Body of pancreas (tissue), 4 donors: ENCODE measurements around the gene TRIM56. TPM values are rescaled to one million over a fixed set of nuclear protein-coding genes. Genes with fewer than 3 reads are reported as not detected.
"Not testable (repeated sequence)": the region's sequence is repeated elsewhere in the genome, so short reads cannot be mapped to it uniquely, and the experiment has no call there.

ENCODE experiments used
- ATAC-seq: fragments of 150-250 bp; one replicate; pipeline ENCODE4 v1.9.1; 2016
- DNase-seq, 4 donors: peaks; one replicate each; pipeline ENCODE4 v3.0.0-alpha.2; 2019
- H3K27ac ChIP-seq, 4 donors: fragments of 200-600 bp; sonication (generic); 1 replicate in 3 of 4; 2 replicates in 1 of 4; pipeline versions ENCODE4 v1.5.1 to v1.6.1; 2016 to 2019; ENCODE audit warnings: mild to moderate bottlenecking in 1 of 4, mixed read lengths in 1 of 4, moderate library complexity in 1 of 4
- H3K27me3 ChIP-seq, 2 donors: fragments of 200-600 bp; sonication (generic); one replicate each; pipeline ENCODE4 v1.6.0; 2016; ENCODE audit warnings: mild to moderate bottlenecking in 1 of 2
- H3K36me3 ChIP-seq, 2 donors: fragments of 200-600 bp; sonication (generic); replicated peaks in 1 of 2; 2 replicates each; pipeline ENCODE4 v1.5.1; 2016; ENCODE audit warnings: low read depth in 2 of 2; ENCODE audit not compliant: insufficient read depth in 1 of 2
- H3K4me1 ChIP-seq: fragments of 200-600 bp; sonication (generic); one replicate; pipeline ENCODE4 v1.6.0; 2016
- H3K4me3 ChIP-seq, 2 donors: fragments of 200-600 bp; sonication (generic); 1 replicate in 1 of 2; 2 replicates in 1 of 2; pipeline ENCODE4 v1.5.1; 2016 to 2019
- H3K9me3 ChIP-seq, 3 donors: fragments of 200-600 bp; sonication (generic); 1 replicate in 2 of 3; 2 replicates in 1 of 3; pipeline ENCODE4 v1.5.1; 2016
- CTCF ChIP-seq, 7 experiments: fragments of 450-650 bp in 4 of 7; fragments of 200-600 bp in 3 of 7; sonication (generic) in 3 of 7; IDR thresholded peaks; one replicate each; pipeline ENCODE4 v1.5.1; 2016 to 2019; ENCODE audit warnings: antibody characterized with exemption in 7 of 7
- POLR2A ChIP-seq, 3 donors: fragments of 450-650 bp; IDR thresholded peaks; one replicate each; pipeline ENCODE4 v1.6.1; 2016; ENCODE audit warnings: antibody characterized with exemption in 3 of 3, mild to moderate bottlenecking in 2 of 3
- WGBS, 2 donors: methylation state at CpG; one replicate each; pipeline ENCODE4 v1.1.5; 2017; 5-methylcytosine and 5-hydroxymethylcytosine counted together
- intact Hi-C: fragments of 100-400 bp; cut with DNase I; formaldehyde crosslinking; loops from one replicate; pipeline ENCODE4 v1.15.1; 2023
- total RNA-seq, 2 donors: library from RNA; depleted of rRNA; stranded (reverse); fragments of >200 nt; gene quantifications; one replicate each; pipeline ENCODE4 v1.1.0, GENCODE V29; 2016

Gene TRIM56
- total RNA-seq, 2 donors from 2014 or later, result 13.5 to 19.4 TPM

GRCh38 chr7:101108961-101109360 lies 23.7 kb downstream of the TRIM56 start:
- ATAC-seq, result no peak
- intact Hi-C loops, result no loop called here
- H3K27ac ChIP-seq, result peak overlapping the region in 1 of 4 donors; percentile 23
- H3K9me3 ChIP-seq, result no peaks in the 10 kb centered on the region
- no peak overlapping the region for H3K4me3 ChIP-seq
- no peaks in the 10 kb centered on the region for H3K36me3 ChIP-seq
- TF ChIP-seq CTCF (IDR thresholded peaks at IDR 0.05) (no peak), POLR2A (IDR thresholded peaks at IDR 0.05) (no peak)
- H3K4me1 ChIP-seq, result no peaks in the 10 kb centered on the region
- DNase-seq, result no peak
- no peaks in the 10 kb centered on the region for H3K27me3 ChIP-seq
- 66 to 74% methylated on average over 6 to 7 of the region's 7 CpGs for WGBS, 2 donors

- DNase-seq, result no peak
- H3K36me3 ChIP-seq, result no peaks in the 10 kb centered on the region
- H3K27me3 ChIP-seq, result no peaks in the 10 kb centered on the region
- no peak overlapping the region for H3K27ac ChIP-seq
- H3K9me3 ChIP-seq, result no peaks in the 10 kb centered on the region
- TF ChIP-seq POLR2A (IDR thresholded peaks at IDR 0.05) (no peak), CTCF (IDR thresholded peaks at IDR 0.05) (no peak)
- ATAC-seq, result no peak
- no peaks in the 10 kb centered on the region for H3K4me1 ChIP-seq
- intact Hi-C loops, result no loop called here
- no peak overlapping the region for H3K4me3 ChIP-seq
- 56 to 57% methylated on average over 6 of the region's 6 CpGs for WGBS, 2 donors
Observed at GRCh38 chr7:101109368-101109767, 24.1 kb downstream of the TRIM56 start.

GRCh38 chr7:101111261-101111660 lies 26.0 kb downstream of the TRIM56 start:
- WGBS, 2 donors, result 81 to 86% methylated on average over 5 of the region's 5 CpGs
- Histone ChIP-seq H3K4me3 (no peak overlapping the region), H3K27ac (peak overlapping the region in 2 of 4 donors; percentile 23 to 58), H3K27me3 (no peaks in the 10 kb centered on the region), H3K4me1 (no peaks in the 10 kb centered on the region), H3K9me3 (no peaks in the 10 kb centered on the region), H3K36me3 (no peaks in the 10 kb centered on the region)
- DNase-seq (no peak), ATAC-seq (no peak)
- intact Hi-C loops, result no loop called here
- TF ChIP-seq CTCF (IDR thresholded peaks at IDR 0.05), result no peak
- no peak for TF ChIP-seq POLR2A (IDR thresholded peaks at IDR 0.05)

- Histone ChIP-seq H3K27ac (peak overlapping the region in 2 of 4 donors; percentile 23 to 58), H3K27me3 (no peaks in the 10 kb centered on the region), H3K36me3 (no peaks in the 10 kb centered on the region), H3K4me1 (no peaks in the 10 kb centered on the region), H3K9me3 (no peaks in the 10 kb centered on the region), H3K4me3 (no peak overlapping the region)
- 74 to 83% methylated on average over 10 to 11 of the region's 11 CpGs for WGBS, 2 donors
- peak; percentile 69 for ATAC-seq
- intact Hi-C loops, result no loop called here
- TF ChIP-seq CTCF (IDR thresholded peaks at IDR 0.05) (no peak), POLR2A (IDR thresholded peaks at IDR 0.05) (no peak)
- peak; percentile 34 to 50 (median 46) for DNase-seq
Observed at GRCh38 chr7:101112233-101112632, 27.0 kb downstream of the TRIM56 start.

GRCh38 chr7:101113140-101113539 lies 27.9 kb downstream of the TRIM56 start:
- DNase-seq, H3K4me3 ChIP-seq, intact Hi-C loops, H3K9me3 ChIP-seq, ATAC-seq, H3K4me1 ChIP-seq, H3K27ac ChIP-seq, H3K36me3 ChIP-seq, H3K27me3 ChIP-seq: not testable (repeated sequence)
- 91% methylated on average over 7 of the region's 7 CpGs for WGBS, 2 donors
